ENCODE data around the gene ZNF44. TPM values are rescaled to one million over a fixed set of nuclear protein-coding genes. Genes with fewer than 3 reads are reported as not detected.

ZNF44 gene
- total RNA-seq, 2 donors from 2014 or later: 6.6 to 10.1 TPM

DNA sequence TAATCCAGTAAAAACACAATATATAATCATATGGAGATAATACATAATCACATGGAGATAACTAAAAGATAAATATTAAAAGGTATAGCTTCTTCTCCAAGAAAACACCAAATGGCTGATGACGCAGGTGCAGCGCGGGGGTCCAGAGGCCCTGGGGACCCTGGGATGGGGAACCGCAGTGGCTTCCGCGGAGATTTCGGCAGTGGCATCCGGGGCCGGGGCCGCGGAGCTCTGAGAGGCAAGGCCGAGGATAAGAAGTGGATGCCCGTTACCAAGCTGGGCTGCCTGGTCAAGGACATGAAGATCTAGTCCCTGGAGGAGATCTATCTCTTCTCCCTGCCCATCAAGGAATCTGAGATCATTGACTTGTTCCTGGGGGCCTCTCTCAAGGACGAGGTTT lies 10.5 kb downstream of the ZNF44 start:
- Mint-ChIP-seq H3K27ac (no peak overlapping the region), H3K9me3 (no peaks in the 10 kb centered on the region), H3K27me3 (no peaks in the 10 kb centered on the region), H3K4me3 (no peak overlapping the region), H3K4me1 (peaks cover 5% of the 10 kb centered on the region), H3K36me3 (ENCODE audit: low read depth) (peaks cover 34% of the 10 kb centered on the region)
- ATAC-seq (replicated peaks): no peak

DNA sequence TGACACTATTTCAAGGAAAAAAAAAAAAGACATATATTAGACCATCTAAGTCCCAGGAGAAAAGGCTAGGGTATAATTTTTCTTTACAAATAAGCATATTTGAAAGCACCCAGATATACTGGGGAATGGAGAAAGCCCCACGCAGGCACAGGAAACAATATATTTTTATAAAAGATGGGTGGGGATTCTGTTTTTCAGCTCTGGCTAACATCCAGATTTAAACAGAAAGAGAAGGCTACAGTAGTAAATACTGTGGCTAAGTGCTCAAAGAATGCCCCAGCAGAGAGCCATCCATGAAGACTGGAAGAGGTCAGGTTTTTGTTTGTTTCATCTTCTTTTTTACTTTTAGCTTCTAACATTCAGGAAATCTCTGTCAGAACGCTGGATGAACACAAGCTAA lies 16.0 kb downstream of the ZNF44 start:
- Mint-ChIP-seq H3K36me3 (ENCODE audit: low read depth) (peaks cover 80% of the 10 kb centered on the region), H3K27me3 (no peaks in the 10 kb centered on the region), H3K9me3 (peaks cover 18% of the 10 kb centered on the region)

DNA sequence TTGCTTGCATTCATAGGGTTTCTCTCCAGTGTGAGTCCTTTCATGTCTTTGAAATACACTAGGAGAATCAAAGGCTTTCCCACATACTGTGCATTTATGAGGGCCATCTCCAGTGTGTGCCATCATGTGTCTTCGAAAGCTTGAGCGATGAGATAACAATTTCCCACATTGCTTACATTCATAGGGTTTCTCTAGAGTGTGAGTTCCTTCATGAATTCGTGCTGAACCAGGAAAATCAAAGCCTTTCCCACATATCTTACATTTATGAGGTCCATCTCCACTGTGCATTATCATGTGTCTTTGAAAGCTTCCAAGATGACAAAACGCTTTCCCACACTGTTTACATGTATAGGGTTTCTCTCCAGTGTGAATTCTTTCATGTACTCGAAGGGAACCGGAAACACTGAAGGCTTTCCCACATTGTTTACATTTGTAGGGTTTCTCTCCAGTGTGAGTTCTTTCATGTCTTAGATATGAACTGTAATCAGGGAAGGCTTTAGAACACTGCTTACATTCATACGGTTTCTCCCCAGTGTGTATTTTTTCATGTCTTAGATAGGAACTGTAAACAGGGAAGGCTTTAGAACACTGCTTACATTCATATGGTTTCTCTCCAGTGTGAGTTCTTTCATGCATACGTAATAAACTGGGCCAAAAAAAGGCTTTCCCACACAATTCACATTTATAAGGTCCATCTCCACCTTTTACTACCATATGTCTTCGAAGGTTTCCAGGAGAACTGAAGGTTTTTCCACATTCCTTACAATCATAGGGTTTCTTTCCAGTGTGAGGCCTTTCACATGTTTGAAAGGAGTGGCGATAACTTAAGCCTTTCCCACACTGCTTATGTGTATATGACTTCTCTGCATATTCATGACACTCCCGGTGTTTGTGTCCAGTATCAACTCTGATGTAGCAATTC lies 21.4 kb downstream of the ZNF44 start:
- Mint-ChIP-seq H3K36me3 (ENCODE audit: low read depth) (peaks cover 84% of the 10 kb centered on the region), H3K27ac (no peak overlapping the region), H3K9me3 (peaks cover 41% of the 10 kb centered on the region), H3K4me1 (no peaks in the 10 kb centered on the region), H3K4me3 (no peak overlapping the region), H3K27me3 (no peaks in the 10 kb centered on the region)
- ATAC-seq (replicated peaks): no peak

More for the DNA sequence above, 16.0 kb downstream of the ZNF44 start:
- Mint-ChIP-seq H3K4me1 (no peaks in the 10 kb centered on the region), H3K27ac (no peak overlapping the region), H3K4me3 (no peak overlapping the region)
- ATAC-seq (replicated peaks): no peak

DNA sequence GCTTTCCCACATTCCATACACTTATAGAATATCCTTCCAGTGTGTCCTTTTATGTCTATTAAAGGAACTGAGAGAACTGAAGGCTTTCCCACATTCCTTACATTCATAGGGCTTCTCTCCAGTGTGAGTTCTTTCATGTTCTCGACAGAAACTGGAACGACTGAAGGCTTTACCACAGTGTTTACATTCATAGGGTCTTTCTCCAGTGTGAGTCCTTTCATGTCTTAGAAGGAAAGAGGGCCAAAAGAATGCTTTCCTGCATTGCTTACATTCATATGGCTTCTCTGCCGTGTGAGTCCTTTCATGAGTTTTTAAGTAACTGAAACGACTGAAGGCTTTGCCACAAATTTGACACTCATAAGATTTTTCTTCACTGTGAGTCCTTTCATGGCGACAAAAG lies 22.3 kb downstream of the ZNF44 start:
- H3K27ac Mint-ChIP-seq: no peak overlapping the region
- no peak overlapping the region for H3K4me3 Mint-ChIP-seq
- no peaks in the 10 kb centered on the region for H3K4me1 Mint-ChIP-seq
- no peak for ATAC-seq (replicated peaks)
- H3K36me3 Mint-ChIP-seq (ENCODE audit: low read depth): peaks cover 76% of the 10 kb centered on the region
- peaks cover 40% of the 10 kb centered on the region for H3K9me3 Mint-ChIP-seq
- no peaks in the 10 kb centered on the region for H3K27me3 Mint-ChIP-seq

DNA sequence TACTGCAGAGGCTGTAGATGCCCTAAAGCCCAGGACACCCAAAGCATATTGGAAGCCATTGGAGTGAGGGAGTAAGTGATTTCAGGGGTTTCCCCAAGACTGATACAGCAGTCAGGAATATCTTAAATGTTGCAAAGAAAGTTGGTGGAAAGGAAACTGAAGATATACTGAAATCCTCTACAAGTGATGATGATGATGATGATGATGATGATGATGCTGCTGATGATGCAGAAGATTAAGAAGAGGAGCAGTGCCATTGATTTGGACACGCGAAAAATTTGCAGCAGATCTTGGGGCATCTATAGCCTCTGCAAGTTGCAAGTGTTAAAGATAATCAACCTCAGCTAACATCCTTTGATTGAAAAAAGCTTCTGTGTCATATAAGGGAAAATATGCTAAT lies 23.8 kb downstream of the ZNF44 start:
- Mint-ChIP-seq H3K27ac (no peak overlapping the region), H3K9me3 (peaks cover 29% of the 10 kb centered on the region), H3K4me3 (no peak overlapping the region)

DNA sequence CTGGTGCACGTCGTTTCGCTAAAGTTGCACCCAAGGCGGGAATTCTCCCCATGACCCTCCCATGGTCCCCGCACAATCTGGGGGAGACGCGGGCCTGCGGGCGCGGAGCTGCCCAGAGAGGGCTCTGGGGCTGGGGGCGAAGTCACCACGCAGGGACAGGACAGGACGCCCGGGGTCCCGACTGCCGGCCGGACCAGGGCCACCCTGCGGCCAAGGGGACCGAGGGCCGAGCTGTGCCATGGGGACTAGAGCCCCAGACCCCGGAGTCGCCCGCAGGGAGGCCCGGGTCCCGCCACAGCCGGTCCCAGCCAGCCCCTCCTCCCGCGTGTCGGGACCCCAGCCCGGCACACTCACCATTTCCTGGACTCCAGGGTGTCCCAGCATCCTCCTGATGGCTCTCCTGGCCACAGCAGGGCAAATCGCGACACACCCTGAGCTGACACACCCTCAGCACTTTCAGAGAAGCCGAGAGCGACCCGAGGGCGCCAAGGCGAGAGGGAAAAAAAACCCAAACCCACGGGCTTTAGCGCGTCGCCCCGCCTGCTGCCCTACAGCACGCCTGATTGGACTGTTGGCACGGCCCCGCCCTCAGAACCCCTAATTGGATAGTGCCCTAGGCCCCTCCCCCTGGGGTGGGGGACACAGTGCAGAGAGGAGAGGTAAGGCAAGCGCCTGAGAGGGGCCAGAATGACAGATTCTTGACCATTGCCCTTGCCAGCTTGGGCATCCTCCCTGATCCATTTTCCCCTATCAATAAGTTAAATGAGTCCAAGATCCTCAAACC lies 28.6 kb downstream of the ZNF44 start:
- H3K9me3 Mint-ChIP-seq: peaks cover 12% of the 10 kb centered on the region

More for the DNA sequence above, 23.8 kb downstream of the ZNF44 start:
- ATAC-seq (replicated peaks): no peak
- Mint-ChIP-seq H3K4me1 (no peaks in the 10 kb centered on the region), H3K36me3 (ENCODE audit: low read depth) (peaks cover 61% of the 10 kb centered on the region), H3K27me3 (no peaks in the 10 kb centered on the region)

DNA sequence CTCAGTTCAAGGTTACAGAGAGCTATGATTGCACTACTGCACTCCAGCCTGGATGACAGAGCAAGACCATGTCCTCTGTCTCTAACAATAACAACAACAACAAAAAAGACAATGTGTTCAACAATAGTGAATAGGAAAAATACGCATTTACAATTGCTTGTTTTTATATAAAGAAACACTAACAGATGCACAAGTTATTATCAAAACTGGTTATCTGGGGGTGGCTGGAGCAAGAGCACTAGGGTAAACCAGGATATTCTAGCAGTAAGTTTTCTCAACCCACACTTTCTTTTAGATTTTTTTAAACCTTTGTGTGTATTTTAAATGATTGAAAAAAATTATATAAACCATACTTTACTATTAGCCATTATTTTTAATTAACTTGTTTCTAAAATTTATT lies 33.1 kb downstream of the ZNF44 start:
- no peak for ATAC-seq (replicated peaks)
- Mint-ChIP-seq H3K4me3 (no peak overlapping the region), H3K9me3 (peaks cover 10% of the 10 kb centered on the region), H3K27ac (no peak overlapping the region), H3K36me3 (ENCODE audit: low read depth) (no peaks in the 10 kb centered on the region), H3K27me3 (no peaks in the 10 kb centered on the region), H3K4me1 (no peaks in the 10 kb centered on the region)

More for the DNA sequence above, 28.6 kb downstream of the ZNF44 start:
- Mint-ChIP-seq H3K27ac (no peak overlapping the region), H3K4me1 (no peaks in the 10 kb centered on the region), H3K4me3 (no peak overlapping the region), H3K36me3 (ENCODE audit: low read depth) (peaks cover 13% of the 10 kb centered on the region), H3K27me3 (no peaks in the 10 kb centered on the region)
- no peak for ATAC-seq (replicated peaks)

DNA sequence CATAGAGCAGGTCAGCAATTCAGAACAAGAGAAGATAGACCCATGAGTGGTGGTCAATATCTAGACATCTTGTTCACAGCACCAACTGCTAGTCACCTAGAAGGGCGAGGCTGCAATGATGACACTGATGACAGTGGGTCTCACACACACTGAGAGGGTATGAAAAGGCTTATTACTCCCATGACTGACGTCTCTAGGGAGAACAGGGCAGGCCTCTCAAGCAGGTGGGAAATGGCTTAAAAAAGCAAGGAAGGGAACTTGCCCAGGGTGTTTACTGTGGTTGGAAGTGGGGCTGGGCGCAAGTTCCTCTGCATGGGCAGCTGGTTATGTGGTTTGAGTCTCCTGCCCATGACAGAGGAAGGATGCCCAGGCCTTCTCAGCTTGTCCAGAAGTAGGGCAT lies 33.8 kb downstream of the ZNF44 start:
- ATAC-seq (replicated peaks): no peak
- H3K27ac Mint-ChIP-seq: no peak overlapping the region
- no peaks in the 10 kb centered on the region for H3K27me3 Mint-ChIP-seq
- peaks cover 10% of the 10 kb centered on the region for H3K9me3 Mint-ChIP-seq
- H3K4me3 Mint-ChIP-seq: no peak overlapping the region
- H3K36me3 Mint-ChIP-seq (ENCODE audit: low read depth): no peaks in the 10 kb centered on the region
- no peaks in the 10 kb centered on the region for H3K4me1 Mint-ChIP-seq

DNA sequence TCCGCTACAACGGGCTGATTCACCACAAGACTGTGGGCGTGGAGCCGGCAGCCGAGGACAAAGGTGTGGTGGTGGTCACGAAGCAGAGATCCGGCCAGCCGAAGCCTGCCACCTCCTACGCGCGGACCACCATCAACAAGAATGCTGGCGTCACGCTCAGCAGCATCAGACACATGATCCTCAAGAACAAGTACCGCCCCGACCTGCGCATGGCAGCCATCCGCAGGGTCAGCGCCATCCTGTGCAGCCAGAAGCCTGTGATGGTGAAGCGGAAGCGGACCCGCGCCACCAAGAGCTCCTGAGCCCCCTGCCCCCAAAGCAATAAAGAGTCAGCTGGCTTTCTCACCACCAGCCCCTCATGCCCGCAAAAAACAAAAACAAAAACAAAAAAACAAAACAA lies 34.4 kb downstream of the ZNF44 start:
- H3K27me3 Mint-ChIP-seq: no peaks in the 10 kb centered on the region
- no peak for ATAC-seq (replicated peaks)
- H3K27ac Mint-ChIP-seq: no peak overlapping the region
- no peaks in the 10 kb centered on the region for H3K4me1 Mint-ChIP-seq
- H3K4me3 Mint-ChIP-seq: no peak overlapping the region
- no peaks in the 10 kb centered on the region for H3K36me3 Mint-ChIP-seq (ENCODE audit: low read depth)
- H3K9me3 Mint-ChIP-seq: peaks cover 10% of the 10 kb centered on the region

DNA sequence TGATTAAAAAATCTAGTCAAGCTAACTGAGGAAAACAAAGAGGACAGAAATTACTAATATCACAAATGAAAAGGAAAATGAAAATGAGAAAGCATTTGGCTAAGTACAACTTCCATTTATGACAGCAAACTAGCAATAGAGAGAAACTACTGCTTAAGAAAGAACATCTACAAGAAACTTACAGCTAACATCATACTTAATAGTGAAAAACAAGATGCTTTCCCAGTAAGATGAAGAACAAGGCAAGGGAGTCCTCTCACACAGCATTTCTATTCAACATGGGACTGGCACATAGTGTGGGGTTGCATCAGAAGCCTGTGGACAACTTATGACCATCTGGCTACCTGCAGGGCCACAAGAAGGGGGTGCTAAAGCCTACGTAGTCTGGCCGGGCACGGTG lies 39.3 kb downstream of the ZNF44 start:
- Mint-ChIP-seq H3K4me3 (no peak overlapping the region), H3K27me3 (no peaks in the 10 kb centered on the region), H3K36me3 (ENCODE audit: low read depth) (peaks cover 9% of the 10 kb centered on the region), H3K4me1 (no peaks in the 10 kb centered on the region), H3K27ac (no peak overlapping the region), H3K9me3 (peaks cover 6% of the 10 kb centered on the region)
- peak; percentile 75 for ATAC-seq (replicated peaks)

DNA sequence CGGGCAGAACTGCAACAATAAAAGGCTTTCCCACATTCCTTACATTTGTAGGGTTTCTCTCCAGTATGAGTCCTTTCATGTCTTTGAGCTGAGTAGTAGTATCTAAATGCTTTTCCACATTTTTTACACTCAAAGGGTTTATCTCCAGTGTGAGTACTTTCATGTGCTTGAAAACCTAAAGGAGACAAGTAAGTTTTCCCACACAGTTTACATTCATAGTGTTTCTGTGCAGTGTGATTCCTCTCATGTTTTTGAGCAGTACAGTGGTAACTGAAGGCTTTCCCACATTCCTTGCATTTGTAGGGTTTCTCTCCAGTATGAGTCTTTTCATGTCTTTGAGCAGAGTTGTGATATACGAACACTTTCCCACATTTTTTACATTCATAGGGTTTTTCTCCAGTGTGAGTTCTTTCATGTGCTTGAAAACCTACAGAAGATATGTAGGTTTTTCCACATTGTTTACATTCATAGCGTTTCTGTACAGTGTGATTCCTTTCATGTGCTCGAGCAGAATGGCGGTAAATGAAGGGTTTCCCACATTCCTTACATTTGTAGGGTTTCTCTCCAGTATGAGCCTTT lies 47.0 kb downstream of the ZNF44 start:
- no peak overlapping the region for H3K4me3 Mint-ChIP-seq
- H3K9me3 Mint-ChIP-seq: peaks cover 21% of the 10 kb centered on the region
- peaks cover 33% of the 10 kb centered on the region for H3K36me3 Mint-ChIP-seq (ENCODE audit: low read depth)
- ATAC-seq (replicated peaks): no peak
- H3K4me1 Mint-ChIP-seq: no peaks in the 10 kb centered on the region
- H3K27ac Mint-ChIP-seq: no peak overlapping the region
- no peaks in the 10 kb centered on the region for H3K27me3 Mint-ChIP-seq

DNA sequence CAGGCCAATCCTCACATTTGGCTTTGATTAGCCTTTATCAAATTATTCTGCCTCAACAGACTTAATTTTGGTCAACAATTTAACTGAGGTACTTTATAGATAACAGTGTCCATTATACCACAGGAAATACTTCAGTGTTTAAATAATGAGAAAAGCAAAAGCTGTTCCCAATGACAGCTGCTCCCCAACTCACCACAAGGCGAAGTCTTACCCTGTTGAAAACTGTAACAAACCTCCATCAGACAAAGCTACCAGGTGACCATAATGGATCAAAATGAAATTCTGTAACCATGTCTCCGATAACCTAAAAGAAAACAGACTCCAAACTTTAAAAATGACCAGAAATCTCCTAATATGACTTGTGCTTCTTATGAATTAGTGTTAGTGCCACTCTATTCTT lies 50.3 kb downstream of the ZNF44 start:
- H3K27ac Mint-ChIP-seq: no peak overlapping the region
- H3K36me3 Mint-ChIP-seq (ENCODE audit: low read depth): peaks cover 22% of the 10 kb centered on the region
- H3K4me3 Mint-ChIP-seq: no peak overlapping the region
- H3K9me3 Mint-ChIP-seq: peaks cover 21% of the 10 kb centered on the region
- no peak for ATAC-seq (replicated peaks)
- no peaks in the 10 kb centered on the region for H3K27me3 Mint-ChIP-seq
- H3K4me1 Mint-ChIP-seq: peaks cover 3% of the 10 kb centered on the region

DNA sequence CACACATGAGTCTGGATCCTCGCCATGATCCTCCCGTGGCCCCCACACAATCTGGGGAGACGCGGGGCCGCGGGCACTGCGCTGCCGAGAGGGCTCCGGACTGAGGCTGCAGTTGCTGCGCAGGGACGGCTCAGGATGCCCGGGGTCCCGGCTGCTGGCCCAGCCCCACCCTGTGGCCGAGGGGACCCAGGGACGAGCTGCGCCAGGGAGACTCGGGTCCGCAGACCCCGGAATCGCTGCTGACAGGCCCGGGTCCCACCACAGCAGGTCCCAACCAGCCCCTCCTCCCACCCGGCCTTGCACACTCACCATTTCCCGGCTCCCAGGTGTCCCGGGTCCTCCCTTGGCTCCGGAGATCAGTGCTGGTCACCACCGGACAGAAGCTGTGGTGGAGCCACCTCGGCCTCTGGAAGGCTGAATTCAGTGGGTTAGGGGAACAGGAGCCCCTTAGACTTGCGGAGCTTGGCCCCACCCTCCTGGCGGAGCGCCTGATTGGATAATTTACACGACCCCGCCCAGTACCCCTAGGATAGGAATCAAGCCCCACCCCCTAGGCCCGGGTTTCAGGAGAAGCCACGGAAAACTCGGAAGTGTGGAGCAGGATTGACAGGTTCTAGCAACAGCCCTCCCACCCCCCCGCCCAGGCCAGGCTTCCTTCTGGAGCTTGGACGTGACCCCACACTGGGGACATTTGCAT lies 57.4 kb downstream of the ZNF44 start:
- no peaks in the 10 kb centered on the region for H3K27me3 Mint-ChIP-seq
- ATAC-seq (replicated peaks): no peak
- no peak overlapping the region for H3K27ac Mint-ChIP-seq
- peaks cover 21% of the 10 kb centered on the region for H3K36me3 Mint-ChIP-seq (ENCODE audit: low read depth)
- H3K9me3 Mint-ChIP-seq: peaks cover 11% of the 10 kb centered on the region
- H3K4me3 Mint-ChIP-seq: no peak overlapping the region
- H3K4me1 Mint-ChIP-seq: peaks cover 7% of the 10 kb centered on the region

DNA sequence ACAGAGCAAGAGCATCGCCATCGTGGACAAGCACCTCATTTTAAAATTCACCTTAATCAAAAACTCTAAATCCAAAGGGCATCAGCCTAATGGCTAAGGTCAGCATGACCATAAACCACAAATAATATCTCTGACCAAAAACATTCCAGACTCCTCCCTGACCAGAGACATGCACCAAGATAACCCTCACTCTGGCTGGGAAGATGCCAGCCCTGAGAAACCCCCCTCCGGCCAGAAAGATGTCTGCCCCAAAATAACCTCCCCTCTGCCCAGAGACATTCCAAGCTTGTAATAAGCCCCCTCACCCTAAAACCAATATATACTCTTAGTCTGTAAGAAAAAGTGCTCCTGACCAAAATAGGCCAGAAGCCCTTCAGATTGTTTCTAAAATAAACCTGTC lies 61.7 kb downstream of the ZNF44 start:
- no peak for ATAC-seq (replicated peaks)
- Mint-ChIP-seq H3K36me3 (ENCODE audit: low read depth) (peaks cover 25% of the 10 kb centered on the region), H3K27me3 (no peaks in the 10 kb centered on the region)

More for the DNA sequence above, 61.7 kb downstream of the ZNF44 start:
- Mint-ChIP-seq H3K4me3 (no peak overlapping the region), H3K4me1 (peaks cover 3% of the 10 kb centered on the region), H3K9me3 (peaks cover 11% of the 10 kb centered on the region), H3K27ac (no peak overlapping the region)

All from activated T-helper 17 cell treated with anti-CD3 and anti-CD28 coated beads, Interleukin-2, amount 50 U/mL, for 72 hours (primary cell).